NB4 (cell line): ENCODE results near the gene SCAF4.
"Not testable (repeated sequence)": the region's sequence is repeated elsewhere in the genome, so short reads cannot be mapped to it uniquely, and the experiment has no call there.

Experiments
- DNase-seq: peaks from one replicate; pipeline ENCODE4 v3.0.0; 2010; ENCODE audit warnings: low read depth
- H3K4me3 ChIP-seq: one replicate; pipeline ENCODE4 v1.5.1; 2011; ENCODE audit warnings: mild to moderate bottlenecking, low read depth, low read length, moderate library complexity
- MYC ChIP-seq: IDR thresholded peaks from 2 replicates; pipeline ENCODE4 v1.6.1; 2011; ENCODE audit warnings: low read depth, low read length
- POLR2A ChIP-seq: IDR thresholded peaks from 2 replicates; pipeline ENCODE4 v1.6.1; 2011; ENCODE audit warnings: mild to moderate bottlenecking; ENCODE audit not compliant: insufficient read length; ENCODE audit errors: extremely low read depth
- TF ChIP-seq, protein P1 (sequence below): IDR thresholded peaks from one replicate; pipeline ENCODE4 v1.5.1; 2012; ENCODE audit warnings: low read depth, low read length
- TF ChIP-seq, protein P2 (sequence below): IDR thresholded peaks from 2 replicates; pipeline ENCODE4 v1.6.1; 2011; ENCODE audit warnings: low read depth, low read length

The SCAF4 gene

DNA sequence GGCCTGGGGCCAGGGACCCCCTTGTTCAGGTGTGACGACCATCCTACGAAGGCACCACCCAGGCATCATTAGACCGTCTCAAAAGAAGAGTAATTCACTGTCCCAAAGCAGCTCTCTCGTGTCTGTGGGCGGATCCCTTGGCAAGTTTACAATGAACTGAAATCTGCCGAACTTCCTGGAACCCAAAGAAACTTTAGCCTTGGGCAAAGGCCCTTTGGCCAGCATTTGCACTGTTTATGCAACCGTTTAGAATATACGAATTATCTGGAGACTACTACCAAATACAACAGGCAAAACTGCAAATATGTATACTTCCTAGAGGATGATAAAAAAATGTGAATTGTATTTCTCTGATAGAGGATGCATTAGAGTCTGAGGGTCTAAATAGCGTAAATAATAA is 73.9 kb downstream of the SCAF4 start:
- DNase-seq = no peak
- TF ChIP-seq, protein P1, sequence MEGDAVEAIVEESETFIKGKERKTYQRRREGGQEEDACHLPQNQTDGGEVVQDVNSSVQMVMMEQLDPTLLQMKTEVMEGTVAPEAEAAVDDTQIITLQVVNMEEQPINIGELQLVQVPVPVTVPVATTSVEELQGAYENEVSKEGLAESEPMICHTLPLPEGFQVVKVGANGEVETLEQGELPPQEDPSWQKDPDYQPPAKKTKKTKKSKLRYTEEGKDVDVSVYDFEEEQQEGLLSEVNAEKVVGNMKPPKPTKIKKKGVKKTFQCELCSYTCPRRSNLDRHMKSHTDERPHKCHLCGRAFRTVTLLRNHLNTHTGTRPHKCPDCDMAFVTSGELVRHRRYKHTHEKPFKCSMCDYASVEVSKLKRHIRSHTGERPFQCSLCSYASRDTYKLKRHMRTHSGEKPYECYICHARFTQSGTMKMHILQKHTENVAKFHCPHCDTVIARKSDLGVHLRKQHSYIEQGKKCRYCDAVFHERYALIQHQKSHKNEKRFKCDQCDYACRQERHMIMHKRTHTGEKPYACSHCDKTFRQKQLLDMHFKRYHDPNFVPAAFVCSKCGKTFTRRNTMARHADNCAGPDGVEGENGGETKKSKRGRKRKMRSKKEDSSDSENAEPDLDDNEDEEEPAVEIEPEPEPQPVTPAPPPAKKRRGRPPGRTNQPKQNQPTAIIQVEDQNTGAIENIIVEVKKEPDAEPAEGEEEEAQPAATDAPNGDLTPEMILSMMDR = no peak
- TF ChIP-seq POLR2A (no peak), MYC (no peak)
- TF ChIP-seq, protein P2, sequence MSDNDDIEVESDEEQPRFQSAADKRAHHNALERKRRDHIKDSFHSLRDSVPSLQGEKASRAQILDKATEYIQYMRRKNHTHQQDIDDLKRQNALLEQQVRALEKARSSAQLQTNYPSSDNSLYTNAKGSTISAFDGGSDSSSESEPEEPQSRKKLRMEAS = no peak
- H3K4me3 ChIP-seq = no peak overlapping the region

DNA sequence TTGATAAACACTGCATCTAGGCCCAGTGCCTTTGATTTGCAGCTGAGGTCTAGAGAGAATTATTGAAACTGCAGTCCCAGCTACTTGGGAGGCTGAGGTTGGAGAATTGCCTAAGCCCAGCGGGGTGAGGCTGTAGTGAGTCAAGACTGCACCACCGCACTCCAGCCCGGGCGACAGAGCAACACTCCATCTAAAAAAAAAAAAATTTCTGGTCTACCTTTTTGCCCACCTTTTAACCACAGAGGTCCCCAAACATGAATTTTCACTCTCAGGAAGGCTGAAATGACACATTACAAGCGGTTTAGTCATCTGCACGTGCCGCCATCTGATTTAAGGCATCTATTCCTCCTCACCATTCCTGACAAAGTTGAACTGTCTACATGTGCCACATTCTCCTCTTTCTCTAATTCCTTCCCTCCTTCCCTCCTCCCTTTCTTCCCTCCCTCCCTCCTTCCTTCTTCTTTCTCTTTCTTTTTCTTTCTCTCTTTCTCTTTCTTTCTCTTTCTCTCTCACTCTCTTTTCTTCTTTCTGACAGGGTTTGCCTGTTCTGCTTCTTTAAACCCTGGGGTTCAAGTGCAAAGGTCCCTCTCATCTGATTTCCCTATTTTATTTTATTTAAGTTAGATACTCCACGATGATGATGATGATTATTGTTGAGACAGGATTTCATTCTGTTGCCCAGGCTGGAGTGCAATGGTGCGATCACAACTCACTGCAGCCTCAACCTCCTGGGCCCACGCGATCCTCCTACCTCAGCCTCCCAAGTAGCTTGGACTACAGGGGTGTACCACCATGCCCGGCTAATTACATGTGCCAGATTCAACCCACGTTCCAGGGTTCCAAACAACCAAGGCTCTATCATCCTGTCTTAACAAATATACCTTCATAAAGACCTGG is 75.5 kb downstream of the SCAF4 start:
- no peak for DNase-seq
- no peak overlapping the region for H3K4me3 ChIP-seq
- TF ChIP-seq MYC = no peak
- TF ChIP-seq, protein P2 = no peak
- TF ChIP-seq, protein P1 = no peak
- TF ChIP-seq POLR2A = no peak

DNA sequence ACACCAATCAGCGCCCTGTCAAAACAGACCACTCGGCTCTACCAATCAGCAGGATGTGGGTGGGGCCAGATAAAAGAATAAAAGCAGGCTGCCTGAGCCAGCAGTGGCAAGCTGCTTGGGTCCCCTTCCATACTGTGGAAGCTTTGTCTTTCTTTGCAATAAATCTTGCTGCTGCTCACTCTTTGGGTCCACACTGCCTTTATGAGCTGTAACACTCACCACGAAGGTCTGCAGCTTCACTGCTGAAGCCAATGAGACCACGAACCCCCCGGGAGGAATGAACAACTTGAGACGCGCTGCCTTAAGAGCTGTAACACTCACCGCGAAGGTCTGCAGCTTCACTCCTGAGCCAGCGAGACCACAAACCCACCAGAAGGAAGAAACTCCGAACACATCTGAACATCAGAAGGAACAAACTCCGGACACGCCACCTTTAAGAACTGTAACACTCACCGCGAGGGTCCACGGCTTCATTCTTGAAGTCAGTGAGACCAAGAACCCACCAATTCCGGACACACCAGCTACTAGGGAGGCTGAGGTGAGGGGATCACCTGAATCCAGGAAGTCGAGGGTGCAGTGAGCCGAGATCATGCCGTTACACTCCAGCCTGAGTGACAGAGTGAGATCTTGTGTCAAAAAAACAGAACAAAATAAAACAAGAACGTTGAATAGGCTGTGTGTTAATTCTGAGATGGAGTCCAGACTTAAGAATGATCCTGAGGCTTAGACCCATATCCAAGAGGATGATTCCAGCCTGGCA is 76.9 kb downstream of the SCAF4 start:
- peak; percentile 56 for DNase-seq

DNA sequence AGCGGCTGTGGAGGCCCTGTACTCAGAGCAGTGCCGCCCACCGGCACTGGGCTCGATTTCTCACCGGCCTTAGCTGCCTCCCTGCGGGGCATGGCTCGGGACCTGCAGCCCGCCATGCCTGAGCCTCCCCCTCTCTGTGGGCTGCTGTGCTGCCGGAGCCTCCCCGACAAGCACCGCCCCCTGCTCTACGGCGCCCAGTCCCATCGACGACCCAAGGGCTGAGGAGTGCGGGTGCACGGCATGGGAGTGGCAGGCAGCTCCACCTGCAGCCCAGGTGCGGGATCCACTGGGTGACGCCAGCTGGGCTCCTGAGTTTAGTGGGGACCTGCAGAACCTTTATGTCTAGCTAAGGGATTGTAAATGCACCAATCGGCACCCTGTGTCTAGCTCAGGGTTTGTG is 77.6 kb downstream of the SCAF4 start:
- no peak for DNase-seq
- TF ChIP-seq MYC (no peak), POLR2A (no peak)
- TF ChIP-seq, protein P1 = no peak
- TF ChIP-seq, protein P2 = no peak
- no peak overlapping the region for H3K4me3 ChIP-seq

More for the DNA sequence above, 76.9 kb downstream of the SCAF4 start:
- H3K4me3 ChIP-seq = not testable (repeated sequence)

DNA sequence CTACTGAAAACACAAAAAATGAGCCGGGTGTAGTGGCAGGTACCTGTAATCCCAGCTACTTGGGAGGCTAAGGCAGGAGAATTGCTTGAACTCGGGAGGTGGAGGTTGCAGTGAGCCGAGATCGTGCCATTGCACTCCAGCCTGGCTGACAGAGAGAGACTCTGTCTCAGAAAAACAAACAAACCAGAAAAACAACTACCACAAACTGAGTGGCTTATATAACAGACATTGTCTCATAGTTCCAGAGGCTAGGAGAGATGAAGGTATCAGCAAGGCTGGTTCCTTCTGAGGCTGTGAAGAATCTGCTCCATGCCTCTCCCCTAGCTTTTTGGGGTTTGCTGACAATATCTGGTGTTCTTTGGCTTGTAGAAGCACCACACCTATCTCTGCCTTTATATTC is 80.4 kb downstream of the SCAF4 start:
- not testable (repeated sequence) for DNase-seq, H3K4me3 ChIP-seq

DNA sequence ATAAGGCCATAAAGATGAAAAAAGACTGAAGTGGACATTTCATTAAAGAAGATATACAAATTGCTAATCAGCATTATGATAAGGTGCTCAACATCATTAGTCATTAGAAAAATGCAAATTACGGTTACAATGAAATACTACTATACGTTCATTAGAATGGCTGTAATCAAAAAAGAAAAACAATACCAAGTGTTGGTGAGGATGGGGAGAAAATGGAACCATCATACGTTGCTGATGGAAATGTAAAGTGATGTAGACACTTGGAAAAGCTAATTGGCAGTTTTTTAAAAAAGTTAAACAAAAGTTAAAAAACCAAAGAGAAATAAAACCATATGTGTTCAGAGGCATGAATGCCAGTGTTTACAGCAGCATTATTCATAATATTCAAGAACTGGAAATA is 81.0 kb downstream of the SCAF4 start:
- H3K4me3 ChIP-seq = no peak overlapping the region
- DNase-seq = no peak
- TF ChIP-seq, protein P2 = no peak
- TF ChIP-seq MYC = no peak
- no peak for TF ChIP-seq POLR2A
- TF ChIP-seq, protein P1 = no peak
